ENCODE results near the gene AK8.

DNA sequence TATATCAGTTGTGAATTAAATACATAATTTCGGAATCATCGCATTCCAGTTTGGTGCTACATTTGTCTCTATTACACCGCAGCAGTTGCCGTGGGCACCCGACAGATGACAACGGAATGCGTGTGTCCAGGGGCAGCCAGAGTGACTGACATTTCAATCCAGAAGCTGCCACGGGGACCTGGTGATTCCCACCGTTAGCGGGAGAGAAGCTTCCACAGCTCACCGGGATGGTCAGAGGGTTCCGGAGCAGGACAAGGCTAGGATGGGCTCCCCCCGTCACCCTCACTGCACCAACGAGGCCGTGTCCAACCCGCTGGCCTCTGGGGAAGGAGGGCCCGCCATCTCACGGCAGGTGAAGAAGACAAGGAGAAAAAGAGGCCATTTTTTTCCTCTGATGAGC, 121.1 kb downstream of the AK8 start:
- TF ChIP-seq, protein P1, sequence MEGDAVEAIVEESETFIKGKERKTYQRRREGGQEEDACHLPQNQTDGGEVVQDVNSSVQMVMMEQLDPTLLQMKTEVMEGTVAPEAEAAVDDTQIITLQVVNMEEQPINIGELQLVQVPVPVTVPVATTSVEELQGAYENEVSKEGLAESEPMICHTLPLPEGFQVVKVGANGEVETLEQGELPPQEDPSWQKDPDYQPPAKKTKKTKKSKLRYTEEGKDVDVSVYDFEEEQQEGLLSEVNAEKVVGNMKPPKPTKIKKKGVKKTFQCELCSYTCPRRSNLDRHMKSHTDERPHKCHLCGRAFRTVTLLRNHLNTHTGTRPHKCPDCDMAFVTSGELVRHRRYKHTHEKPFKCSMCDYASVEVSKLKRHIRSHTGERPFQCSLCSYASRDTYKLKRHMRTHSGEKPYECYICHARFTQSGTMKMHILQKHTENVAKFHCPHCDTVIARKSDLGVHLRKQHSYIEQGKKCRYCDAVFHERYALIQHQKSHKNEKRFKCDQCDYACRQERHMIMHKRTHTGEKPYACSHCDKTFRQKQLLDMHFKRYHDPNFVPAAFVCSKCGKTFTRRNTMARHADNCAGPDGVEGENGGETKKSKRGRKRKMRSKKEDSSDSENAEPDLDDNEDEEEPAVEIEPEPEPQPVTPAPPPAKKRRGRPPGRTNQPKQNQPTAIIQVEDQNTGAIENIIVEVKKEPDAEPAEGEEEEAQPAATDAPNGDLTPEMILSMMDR (conservative IDR thresholded peaks at IDR 0.05; ENCODE audit: low read length) = no peak
- TF ChIP-seq EZH2phosphoT487 (IDR thresholded peaks at IDR 0.05; ENCODE audit: borderline replicate concordance) = no peak

All from Loucy (cell line).